DND-41 (cell line): Measurements from ENCODE around the gene SMG7.

Source experiments
- ATAC-seq: fragments of 200-7000 bp; cut with Tn5 transposase; 3 replicates; pipeline ENCODE4 v1.9.1; 2021; ENCODE audit warnings: low read depth; ENCODE audit not compliant: insufficient read depth
- DNase-seq: peaks from one replicate; pipeline ENCODE4 v3.0.0-alpha.2; 2020
- H2AFZ ChIP-seq: 2 replicates; pipeline ENCODE4 v1.6.0; 2012; ENCODE audit warnings: low read depth, low read length
- H3K27ac ChIP-seq: 2 replicates; pipeline ENCODE4 v1.5.1; 2012; ENCODE audit warnings: low read length, inconsistent platforms
- H3K27me3 ChIP-seq: fragments of 200-600 bp; sonication (generic); 2 replicates; pipeline ENCODE4 v1.6.0; 2012; ENCODE audit warnings: low read length, mild to moderate bottlenecking, inconsistent platforms; ENCODE audit not compliant: insufficient read depth, poor library complexity
- H3K36me3 ChIP-seq: 2 replicates; pipeline ENCODE4 v1.5.1; 2012; ENCODE audit warnings: low read length, inconsistent platforms; ENCODE audit not compliant: insufficient read depth
- H3K4me1 ChIP-seq: 2 replicates; pipeline ENCODE4 v1.5.1; 2012; ENCODE audit warnings: mild to moderate bottlenecking, low read length; ENCODE audit not compliant: insufficient read depth
- H3K4me2 ChIP-seq: 2 replicates; pipeline ENCODE4 v1.6.0; 2012; ENCODE audit warnings: mild to moderate bottlenecking, moderate library complexity, low read length, inconsistent platforms; ENCODE audit not compliant: insufficient read depth
- H3K4me3 ChIP-seq, 2 experiments: fragments of 200-600 bp in 1 of 2; shearing (Covaris generic) in 1 of 2; 2 replicates each; pipeline ENCODE4 v1.5.1; 2012 to 2016; ENCODE audit warnings: inconsistent platforms in 2 of 2, low read length in 2 of 2, mild to moderate bottlenecking in 2 of 2, low read depth in 1 of 2, moderate library complexity in 1 of 2
- H3K79me2 ChIP-seq: 2 replicates; pipeline ENCODE4 v1.6.0; 2012; ENCODE audit warnings: low read length, inconsistent platforms; ENCODE audit not compliant: insufficient read depth
- H3K9ac ChIP-seq: 2 replicates; pipeline ENCODE4 v1.6.0; 2012; ENCODE audit warnings: low read depth, mild to moderate bottlenecking, inconsistent platforms, low read length, moderate library complexity
- H3K9me3 ChIP-seq: 2 replicates; pipeline ENCODE4 v1.5.1; 2012; ENCODE audit warnings: low read length, moderate library complexity, mild to moderate bottlenecking, inconsistent platforms; ENCODE audit not compliant: insufficient read depth, severe bottlenecking
- H4K20me1 ChIP-seq: 2 replicates; pipeline ENCODE4 v1.6.0; 2012; ENCODE audit warnings: low read length; ENCODE audit not compliant: insufficient read depth
- CTCF ChIP-seq: IDR thresholded peaks from 2 replicates; pipeline ENCODE4 v1.5.1; 2012; ENCODE audit warnings: borderline replicate concordance, low read length, moderate library complexity, mild to moderate bottlenecking; ENCODE audit not compliant: poor library complexity, severe bottlenecking; ENCODE audit errors: extremely low read depth
- EZH2 ChIP-seq: IDR thresholded peaks from 3 replicates; pipeline ENCODE4 v1.6.1; 2012; ENCODE audit warnings: borderline replicate concordance, low read depth, mild to moderate bottlenecking, moderate library complexity, low read length, inconsistent platforms; ENCODE audit not compliant: severe bottlenecking

SMG7 gene

GRCh38 chr1:183438060-183438459 is 34.2 kb upstream of the SMG7 start:
- Histone ChIP-seq H3K4me3 (no peak overlapping the region), H3K4me2 (no peak overlapping the region), H3K4me1 (no peaks in the 10 kb centered on the region), H3K79me2 (no peaks in the 10 kb centered on the region), H3K27ac (no peak overlapping the region), H2AFZ (no peak overlapping the region), H3K27me3 (peaks cover 13% of the 10 kb centered on the region), H3K9me3 (no peaks in the 10 kb centered on the region), H4K20me1 (no peaks in the 10 kb centered on the region), H3K9ac (no peak overlapping the region), H3K36me3 (no peaks in the 10 kb centered on the region)
- TF ChIP-seq EZH2 (no peak), CTCF (no peak)
- ATAC-seq, result no peak
- no peak for DNase-seq

GRCh38 chr1:183443011-183443410 is 29.3 kb upstream of the SMG7 start:
- Histone ChIP-seq H3K36me3 (no peaks in the 10 kb centered on the region), H3K27me3 (peaks cover 14% of the 10 kb centered on the region), H4K20me1 (no peaks in the 10 kb centered on the region), H3K4me3 (no peak overlapping the region), H3K27ac (no peak overlapping the region), H3K4me2 (no peak overlapping the region), H3K4me1 (no peaks in the 10 kb centered on the region), H3K79me2 (no peaks in the 10 kb centered on the region), H2AFZ (no peak overlapping the region), H3K9ac (no peak overlapping the region), H3K9me3 (no peaks in the 10 kb centered on the region)
- TF ChIP-seq EZH2 (no peak), CTCF (no peak)
- ATAC-seq, result no peak
- DNase-seq, result no peak

DNA sequence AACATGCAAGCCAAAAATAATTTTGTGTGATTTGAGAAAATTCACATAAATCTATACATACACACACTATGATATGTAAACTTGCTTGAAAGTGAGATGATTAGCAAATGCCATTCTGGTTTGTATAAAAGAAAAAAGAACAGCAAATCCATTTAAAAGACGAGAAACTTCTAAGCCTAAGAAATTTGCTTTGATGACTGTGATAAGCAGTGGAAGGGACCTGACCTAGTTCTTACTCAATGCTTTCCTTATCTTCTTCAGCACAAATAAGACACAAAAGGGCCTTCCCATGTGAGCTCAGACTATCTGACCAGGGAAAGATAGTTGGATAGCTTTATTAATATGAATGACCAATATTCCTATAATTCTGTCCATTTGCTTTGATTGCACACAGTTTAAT is 28.8 kb upstream of the SMG7 start:
- no peaks in the 10 kb centered on the region for H3K4me1 ChIP-seq
- H3K4me2 ChIP-seq, result no peak overlapping the region
- no peaks in the 10 kb centered on the region for H4K20me1 ChIP-seq
- peaks cover 14% of the 10 kb centered on the region for H3K27me3 ChIP-seq
- H3K79me2 ChIP-seq, result no peaks in the 10 kb centered on the region
- H3K9ac ChIP-seq, result no peak overlapping the region
- TF ChIP-seq EZH2, result no peak
- TF ChIP-seq CTCF, result no peak
- ATAC-seq, result no peak
- no peak overlapping the region for H3K27ac ChIP-seq
- no peaks in the 10 kb centered on the region for H3K36me3 ChIP-seq
- no peak for DNase-seq
- H3K9me3 ChIP-seq, result no peaks in the 10 kb centered on the region
- H3K4me3 ChIP-seq, result no peak overlapping the region
- H2AFZ ChIP-seq, result no peak overlapping the region

- Histone ChIP-seq H3K4me3 (no peak overlapping the region), H2AFZ (no peak overlapping the region), H3K9me3 (no peaks in the 10 kb centered on the region), H3K27ac (no peak overlapping the region), H4K20me1 (no peaks in the 10 kb centered on the region), H3K27me3 (peaks cover 11% of the 10 kb centered on the region), H3K79me2 (no peaks in the 10 kb centered on the region), H3K9ac (no peak overlapping the region), H3K4me2 (no peak overlapping the region), H3K4me1 (no peaks in the 10 kb centered on the region), H3K36me3 (no peaks in the 10 kb centered on the region)
- no peak for DNase-seq
- no peak for ATAC-seq
- TF ChIP-seq EZH2 (no peak), CTCF (no peak)
These were observed 28.1 kb upstream of the SMG7 start for GRCh38 chr1:183444243-183444642.
